Osteocyte (in vitro differentiated cells): Measurements from ENCODE around the gene CD8B2. TPM values are rescaled to one million over a fixed set of nuclear protein-coding genes. Genes with fewer than 3 reads are reported as not detected.
"Not testable (repeated sequence)": the region's sequence is repeated elsewhere in the genome, so short reads cannot be mapped to it uniquely, and the experiment has no call there.

ENCODE experiments used
- DNase-seq: peaks from one replicate; pipeline ENCODE4 v3.0.0; 2021; ENCODE audit warnings: mixed read lengths; ENCODE audit not compliant: unreplicated experiment; ENCODE audit errors: extremely low spot score
- H3K27ac Mint-ChIP-seq: one replicate; pipeline ENCODE4 v1.8.0; 2021; ENCODE audit warnings: mild to moderate bottlenecking, mixed read lengths; ENCODE audit not compliant: unreplicated experiment
- H3K27me3 Mint-ChIP-seq: one replicate; pipeline ENCODE4 v1.8.0; 2021; ENCODE audit warnings: mixed read lengths; ENCODE audit not compliant: unreplicated experiment
- H3K36me3 Mint-ChIP-seq: one replicate; pipeline ENCODE4 v1.8.0; 2021; ENCODE audit warnings: mixed read lengths; ENCODE audit not compliant: unreplicated experiment
- H3K4me1 Mint-ChIP-seq: one replicate; pipeline ENCODE4 v1.8.0; 2021; ENCODE audit warnings: mixed read lengths; ENCODE audit not compliant: unreplicated experiment
- H3K4me3 Mint-ChIP-seq: one replicate; pipeline ENCODE4 v1.8.0; 2021; ENCODE audit warnings: mild to moderate bottlenecking, moderate library complexity, mixed read lengths; ENCODE audit not compliant: unreplicated experiment
- H3K9me3 Mint-ChIP-seq: one replicate; pipeline ENCODE4 v1.8.0; 2021; ENCODE audit warnings: mixed read lengths; ENCODE audit not compliant: unreplicated experiment
- CTCF ChIP-seq: fragments of 200-600 bp; sonication (generic); IDR thresholded peaks from 2 replicates; pipeline ENCODE4 v1.5.0; 2021; ENCODE audit warnings: antibody characterized with exemption, mild to moderate bottlenecking, moderate library complexity
- long read RNA-seq: library from polyadenylated mRNA; unstranded; transcript quantifications from one replicate; pipeline ENCODE4 v2.0.0, GENCODE V29; 2021
- total RNA-seq: library from RNA; stranded (reverse); gene quantifications from 2 replicates; pipeline ENCODE4 v1.2.1, GENCODE V29; 2021

CD8B2 gene
- total RNA-seq = not detected in 2 replicates
- long read RNA-seq = 0 reads

- H3K4me3 Mint-ChIP-seq, H3K9me3 Mint-ChIP-seq, H3K4me1 Mint-ChIP-seq: not testable (repeated sequence)
Measured at GRCh38 chr2:106486551-106487385, at the start of gene CD8B2. TSS of gene CD8B2 (plus strand) at chr2:106487364. CDS start at chr2:106487427, 63 bp downstream.

GRCh38 chr2:106461882-106462281 lies 25.3 kb upstream of the CD8B2 start:
- H3K9me3 Mint-ChIP-seq, H3K27ac Mint-ChIP-seq, H3K27me3 Mint-ChIP-seq, H3K36me3 Mint-ChIP-seq, DNase-seq, H3K4me1 Mint-ChIP-seq, H3K4me3 Mint-ChIP-seq: not testable (repeated sequence)

More at GRCh38 chr2:106486551-106487385, at the start of gene CD8B2:
- H3K27me3 Mint-ChIP-seq = peaks cover 13% of the 10 kb centered on the region
- not testable (repeated sequence) for DNase-seq, H3K36me3 Mint-ChIP-seq, H3K27ac Mint-ChIP-seq

- H3K4me1 Mint-ChIP-seq, H3K27ac Mint-ChIP-seq, H3K9me3 Mint-ChIP-seq, H3K27me3 Mint-ChIP-seq, DNase-seq, H3K36me3 Mint-ChIP-seq, H3K4me3 Mint-ChIP-seq: not testable (repeated sequence)
Measured at GRCh38 chr2:106467516-106467915, 19.6 kb upstream of the CD8B2 start.

- not testable (repeated sequence) for DNase-seq, H3K4me3 Mint-ChIP-seq, H3K9me3 Mint-ChIP-seq, H3K27me3 Mint-ChIP-seq, H3K27ac Mint-ChIP-seq, H3K36me3 Mint-ChIP-seq, H3K4me1 Mint-ChIP-seq
Measured at GRCh38 chr2:106468107-106468506, 19.1 kb upstream of the CD8B2 start, which contains the start of gene RGPD3. TSS of gene RGPD3 (minus strand) at chr2:106468413. CDS start at chr2:106468288, 125 bp downstream.

GRCh38 chr2:106470658-106471057 lies 16.5 kb upstream of the CD8B2 start:
- not testable (repeated sequence) for H3K9me3 Mint-ChIP-seq, H3K4me1 Mint-ChIP-seq, H3K36me3 Mint-ChIP-seq, H3K27ac Mint-ChIP-seq, H3K4me3 Mint-ChIP-seq
- peak; percentile 49 for TF ChIP-seq CTCF
- DNase-seq = peak; percentile 54
- H3K27me3 Mint-ChIP-seq = peaks cover 14% of the 10 kb centered on the region

GRCh38 chr2:106477647-106478046 lies 9.5 kb upstream of the CD8B2 start:
- H3K4me1 Mint-ChIP-seq, H3K9me3 Mint-ChIP-seq, H3K4me3 Mint-ChIP-seq, H3K27me3 Mint-ChIP-seq, H3K36me3 Mint-ChIP-seq, H3K27ac Mint-ChIP-seq, DNase-seq: not testable (repeated sequence)

- H3K36me3 Mint-ChIP-seq, DNase-seq, H3K4me1 Mint-ChIP-seq, H3K4me3 Mint-ChIP-seq, H3K27me3 Mint-ChIP-seq, H3K9me3 Mint-ChIP-seq, H3K27ac Mint-ChIP-seq: not testable (repeated sequence)
Measured at GRCh38 chr2:106479563-106479962, 7.6 kb upstream of the CD8B2 start.

- not testable (repeated sequence) for H3K4me1 Mint-ChIP-seq, H3K27ac Mint-ChIP-seq, H3K4me3 Mint-ChIP-seq, H3K9me3 Mint-ChIP-seq, DNase-seq, H3K36me3 Mint-ChIP-seq
- peaks cover 13% of the 10 kb centered on the region for H3K27me3 Mint-ChIP-seq
Measured at GRCh38 chr2:106487386-106488191, 425 bp downstream of the CD8B2 start.

GRCh38 chr2:106489701-106490100 lies 2.5 kb downstream of the CD8B2 start:
- H3K4me3 Mint-ChIP-seq, DNase-seq, H3K27ac Mint-ChIP-seq, H3K36me3 Mint-ChIP-seq, H3K4me1 Mint-ChIP-seq, H3K9me3 Mint-ChIP-seq: not testable (repeated sequence)
- peaks cover 16% of the 10 kb centered on the region for H3K27me3 Mint-ChIP-seq

- not testable (repeated sequence) for H3K4me1 Mint-ChIP-seq, H3K4me3 Mint-ChIP-seq, H3K9me3 Mint-ChIP-seq, H3K36me3 Mint-ChIP-seq, DNase-seq, H3K27ac Mint-ChIP-seq, H3K27me3 Mint-ChIP-seq
Measured at GRCh38 chr2:106492399-106492798, 5.2 kb downstream of the CD8B2 start.

- not testable (repeated sequence) for H3K27me3 Mint-ChIP-seq, H3K4me3 Mint-ChIP-seq, H3K4me1 Mint-ChIP-seq, H3K36me3 Mint-ChIP-seq, DNase-seq, H3K9me3 Mint-ChIP-seq, H3K27ac Mint-ChIP-seq
Measured at GRCh38 chr2:106492913-106493312, 5.7 kb downstream of the CD8B2 start.
